GM10266 (cell line): ENCODE results near the gene POLR3F.

ENCODE experiments used
- DNase-seq: peaks from one replicate; pipeline ENCODE4 v3.0.0; 2012; ENCODE audit errors: extremely low spot score
- CTCF ChIP-seq: IDR thresholded peaks from 2 replicates; pipeline ENCODE4 v1.5.1; 2012; ENCODE audit warnings: mild to moderate bottlenecking, low read depth; ENCODE audit not compliant: control insufficient read depth, insufficient read depth; ENCODE audit errors: missing control alignments

POLR3F gene

GRCh38 chr20:18436847-18437246 is 30.3 kb upstream of the POLR3F start:
- no peak for TF ChIP-seq CTCF
- DNase-seq: no peak

- no peak for TF ChIP-seq CTCF
- no peak for DNase-seq
Observed at GRCh38 chr20:18440403-18440802, 26.8 kb upstream of the POLR3F start.

GRCh38 chr20:18443886-18444285 is 23.3 kb upstream of the POLR3F start:
- no peak for DNase-seq
- no peak for TF ChIP-seq CTCF

GRCh38 chr20:18456600-18456999 is 10.6 kb upstream of the POLR3F start:
- no peak for TF ChIP-seq CTCF
- DNase-seq: no peak

GRCh38 chr20:18465536-18466200 is 1.5 kb upstream of the POLR3F start:
- no peak for DNase-seq
- TF ChIP-seq CTCF: no peak

- no peak for DNase-seq
- TF ChIP-seq CTCF: no peak
Observed at GRCh38 chr20:18466574-18466893, 656 bp upstream of the POLR3F start.

GRCh38 chr20:18477218-18477617 is 10.0 kb downstream of the POLR3F start:
- TF ChIP-seq CTCF: no peak
- DNase-seq: no peak
